ENCODE measurements around the gene SENP3. TPM values are rescaled to one million over a fixed set of nuclear protein-coding genes. Genes with fewer than 3 reads are reported as not detected.

Gene SENP3
- total RNA-seq, 1 experiment from 2014 or later = 83.1 TPM

GRCh38 chr17:7620835-7621234 lies 59.1 kb downstream of the SENP3 start:
- WGBS (ENCODE audit: extremely low coverage, insufficient read length, low lambda C conversion rate) = no CpG with 5 or more reads among the region's 8 CpGs
- no peak overlapping the region for H4K8ac ChIP-seq (replicated peaks; ENCODE audit: insufficient read length, low read depth, low read length)
- H3K27ac ChIP-seq (ENCODE audit: insufficient read length, low read depth, low read length) = no peak overlapping the region
- no peak overlapping the region for H3K9ac ChIP-seq (ENCODE audit: extremely low read depth, insufficient read length, low read length)
- no peak overlapping the region for H2AK5ac ChIP-seq (ENCODE audit: insufficient read length, low read length)
- no peaks in the 10 kb centered on the region for H3K79me1 ChIP-seq (ENCODE audit: insufficient read depth, low read depth, low read length, poor library complexity, severe bottlenecking)
- no peak overlapping the region for H2BK20ac ChIP-seq (ENCODE audit: low read depth, low read length, poor library complexity, severe bottlenecking)
- H3K9me3 ChIP-seq (ENCODE audit: control insufficient read depth, low read depth, low read length) = no peaks in the 10 kb centered on the region
- no peak for DNase-seq
- no peak overlapping the region for H3K18ac ChIP-seq (ENCODE audit: insufficient read length, low read depth, low read length)
- no peak overlapping the region for H3K56ac ChIP-seq (ENCODE audit: insufficient read length, low read depth, low read length)
- H4K5ac ChIP-seq (ENCODE audit: insufficient read length, low read depth, low read length) = no peak overlapping the region
- no peaks in the 10 kb centered on the region for H3K23me2 ChIP-seq (ENCODE audit: insufficient read length, low read depth, low read length, poor library complexity, severe bottlenecking)
- no peaks in the 10 kb centered on the region for H3K27me3 ChIP-seq (ENCODE audit: insufficient read depth, low read length)
- no peak overlapping the region for H2AFZ ChIP-seq (ENCODE audit: low read length)
- H2BK5ac ChIP-seq (ENCODE audit: insufficient read length, low read length) = no peak overlapping the region
- Mint-ChIP-seq H3K27me3 (ENCODE audit: low read depth) (no peaks in the 10 kb centered on the region), H3K4me1 (no peaks in the 10 kb centered on the region), H3K36me3 (ENCODE audit: insufficient read depth in 1 of 3, low read depth in 3 of 3) (peaks cover 0 to 11% (median 4%) of the 10 kb centered on the region in 3 experiments; a peak in 4 of 7 replicates), H3K9me3 (no peaks in the 10 kb centered on the region), H3K27ac (no peak overlapping the region), H3K4me3 (no peak overlapping the region)
- no peaks in the 10 kb centered on the region for H4K20me1 ChIP-seq (ENCODE audit: control insufficient read depth, insufficient read depth, insufficient read length)
- no peaks in the 10 kb centered on the region for H3K79me2 ChIP-seq (ENCODE audit: insufficient read depth, low read length)
- no peak overlapping the region for H2BK12ac ChIP-seq (ENCODE audit: insufficient read length, low read depth, low read length)
- H3K4me2 ChIP-seq (ENCODE audit: insufficient read depth, insufficient read length, low read length) = no peak overlapping the region
- no peak overlapping the region for H3K4ac ChIP-seq (ENCODE audit: low read depth, low read length)
- no peaks in the 10 kb centered on the region for H3K4me1 ChIP-seq (ENCODE audit: insufficient read depth, low read length)
- H2BK15ac ChIP-seq (ENCODE audit: low read depth, low read length) = no peak overlapping the region
- no peak overlapping the region for H2BK120ac ChIP-seq (ENCODE audit: low read depth, low read length, poor library complexity, severe bottlenecking)
- no peak overlapping the region for H4K91ac ChIP-seq (ENCODE audit: insufficient read length, low read depth, low read length)
- no peak overlapping the region for H3K23ac ChIP-seq (ENCODE audit: insufficient read length, low read depth, low read length)
- H3K14ac ChIP-seq (ENCODE audit: insufficient read depth, low read length) = no peak overlapping the region
- no peak overlapping the region for H3T11ph ChIP-seq (ENCODE audit: low read length)
- no peak for TF ChIP-seq CTCF (conservative IDR thresholded peaks at IDR 0.05)

Other genes with a start within 250 kb of the SENP3 start
- 62.6 and 62.7 TPM in 2 replicates for gene GPS2, start 246.6 kb upstream of the SENP3 start, total RNA-seq (2021)
- gene NEURL4, start 232.6 kb upstream of the SENP3 start, total RNA-seq (2021) = 54.8 and 55.4 TPM in 2 replicates
- 15.5 and 18.2 TPM in 2 replicates for gene ACAP1, start 225.4 kb upstream of the SENP3 start, total RNA-seq (2021)
- gene KCTD11, start 209.8 kb upstream of the SENP3 start, total RNA-seq (2021) = 5.3 and 5.6 TPM in 2 replicates
- gene TMEM95, start 206.8 kb upstream of the SENP3 start, total RNA-seq (2021) = not detected in 2 replicates
- gene TNK1, start 180.8 kb upstream of the SENP3 start, total RNA-seq (2021) = 10.1 and 11.2 TPM in 2 replicates
- 31.5 and 32.1 TPM in 2 replicates for gene PLSCR3, start 167.4 kb upstream of the SENP3 start, total RNA-seq (2021)
- 151 and 153 TPM in 2 replicates for gene TMEM256, start 157.8 kb upstream of the SENP3 start, total RNA-seq (2021)
- gene NLGN2, start 154.1 kb upstream of the SENP3 start, total RNA-seq (2021) = 70.2 and 70.5 TPM in 2 replicates
- gene SPEM1, start 141.6 kb upstream of the SENP3 start, total RNA-seq (2021) = 0.33 and 0.46 TPM in 2 replicates
- gene SPEM2, start 136.3 kb upstream of the SENP3 start, total RNA-seq (2021) = not detected in 2 replicates
- not detected in 2 replicates for gene SPEM3, start 133.1 kb upstream of the SENP3 start, total RNA-seq (2021)
- gene TMEM102, start 126.5 kb upstream of the SENP3 start, total RNA-seq (2021) = 8.3 and 8.6 TPM in 2 replicates
- gene FGF11, start 122.4 kb upstream of the SENP3 start, total RNA-seq (2021) = 14.1 and 15.2 TPM in 2 replicates
- 12.7 and 13.2 TPM in 2 replicates for gene CHRNB1, start 116.9 kb upstream of the SENP3 start, total RNA-seq (2021)
- gene ZBTB4, start 82.3 kb upstream of the SENP3 start, total RNA-seq (2021) = 14.4 and 14.9 TPM in 2 replicates
- gene SLC35G6, start 80.5 kb upstream of the SENP3 start, total RNA-seq (2021) = not detected in 2 replicates
- 153 and 154 TPM in 2 replicates for gene POLR2A, start 77.6 kb upstream of the SENP3 start, total RNA-seq (2021)
- 5.8 and 7.1 TPM in 2 replicates for gene TNFSF12, start 12.9 kb upstream of the SENP3 start, total RNA-seq (2021)
- gene TNFSF13, start 3.2 kb upstream of the SENP3 start, total RNA-seq (2021) = 0.94 and 1.4 TPM in 2 replicates
- gene CD68, start 17.7 kb downstream of the SENP3 start, total RNA-seq (2021) = 0.37 and 0.42 TPM in 2 replicates
- gene MPDU1, start 21.9 kb downstream of the SENP3 start, total RNA-seq (2021) = 73.1 and 76.1 TPM in 2 replicates
- gene SOX15, start 28.2 kb downstream of the SENP3 start, total RNA-seq (2021) = 7.7 TPM in 2 replicates
- gene FXR2, start 53.0 kb downstream of the SENP3 start, total RNA-seq (2021) = 36.1 and 36.4 TPM in 2 replicates
- 72.1 and 77.6 TPM in 2 replicates for gene SAT2, start 65.9 kb downstream of the SENP3 start, total RNA-seq (2021)
- 1.5 and 1.6 TPM in 2 replicates for gene SHBG, start 68.2 kb downstream of the SENP3 start, total RNA-seq (2021)
- 15.4 and 16.2 TPM in 2 replicates for gene ATP1B2, start 89.0 kb downstream of the SENP3 start, total RNA-seq (2021)
- 163 and 164 TPM in 2 replicates for gene TP53, start 125.6 kb downstream of the SENP3 start, total RNA-seq (2021)
- 27.0 and 29.8 TPM in 2 replicates for gene WRAP53, start 126.6 kb downstream of the SENP3 start, total RNA-seq (2021)
- gene EFNB3, start 143.3 kb downstream of the SENP3 start, total RNA-seq (2021) = 11.3 and 11.4 TPM in 2 replicates
- gene DNAH2, start 155.8 kb downstream of the SENP3 start, total RNA-seq (2021) = 0.15 and 0.22 TPM in 2 replicates